ENCODE data around the gene RBBP6.
"Not testable (repeated sequence)": the region's sequence is repeated elsewhere in the genome, so short reads cannot be mapped to it uniquely, and the experiment has no call there.

Gene RBBP6, protein sequence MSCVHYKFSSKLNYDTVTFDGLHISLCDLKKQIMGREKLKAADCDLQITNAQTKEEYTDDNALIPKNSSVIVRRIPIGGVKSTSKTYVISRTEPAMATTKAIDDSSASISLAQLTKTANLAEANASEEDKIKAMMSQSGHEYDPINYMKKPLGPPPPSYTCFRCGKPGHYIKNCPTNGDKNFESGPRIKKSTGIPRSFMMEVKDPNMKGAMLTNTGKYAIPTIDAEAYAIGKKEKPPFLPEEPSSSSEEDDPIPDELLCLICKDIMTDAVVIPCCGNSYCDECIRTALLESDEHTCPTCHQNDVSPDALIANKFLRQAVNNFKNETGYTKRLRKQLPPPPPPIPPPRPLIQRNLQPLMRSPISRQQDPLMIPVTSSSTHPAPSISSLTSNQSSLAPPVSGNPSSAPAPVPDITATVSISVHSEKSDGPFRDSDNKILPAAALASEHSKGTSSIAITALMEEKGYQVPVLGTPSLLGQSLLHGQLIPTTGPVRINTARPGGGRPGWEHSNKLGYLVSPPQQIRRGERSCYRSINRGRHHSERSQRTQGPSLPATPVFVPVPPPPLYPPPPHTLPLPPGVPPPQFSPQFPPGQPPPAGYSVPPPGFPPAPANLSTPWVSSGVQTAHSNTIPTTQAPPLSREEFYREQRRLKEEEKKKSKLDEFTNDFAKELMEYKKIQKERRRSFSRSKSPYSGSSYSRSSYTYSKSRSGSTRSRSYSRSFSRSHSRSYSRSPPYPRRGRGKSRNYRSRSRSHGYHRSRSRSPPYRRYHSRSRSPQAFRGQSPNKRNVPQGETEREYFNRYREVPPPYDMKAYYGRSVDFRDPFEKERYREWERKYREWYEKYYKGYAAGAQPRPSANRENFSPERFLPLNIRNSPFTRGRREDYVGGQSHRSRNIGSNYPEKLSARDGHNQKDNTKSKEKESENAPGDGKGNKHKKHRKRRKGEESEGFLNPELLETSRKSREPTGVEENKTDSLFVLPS (N-terminal part only)

DNA sequence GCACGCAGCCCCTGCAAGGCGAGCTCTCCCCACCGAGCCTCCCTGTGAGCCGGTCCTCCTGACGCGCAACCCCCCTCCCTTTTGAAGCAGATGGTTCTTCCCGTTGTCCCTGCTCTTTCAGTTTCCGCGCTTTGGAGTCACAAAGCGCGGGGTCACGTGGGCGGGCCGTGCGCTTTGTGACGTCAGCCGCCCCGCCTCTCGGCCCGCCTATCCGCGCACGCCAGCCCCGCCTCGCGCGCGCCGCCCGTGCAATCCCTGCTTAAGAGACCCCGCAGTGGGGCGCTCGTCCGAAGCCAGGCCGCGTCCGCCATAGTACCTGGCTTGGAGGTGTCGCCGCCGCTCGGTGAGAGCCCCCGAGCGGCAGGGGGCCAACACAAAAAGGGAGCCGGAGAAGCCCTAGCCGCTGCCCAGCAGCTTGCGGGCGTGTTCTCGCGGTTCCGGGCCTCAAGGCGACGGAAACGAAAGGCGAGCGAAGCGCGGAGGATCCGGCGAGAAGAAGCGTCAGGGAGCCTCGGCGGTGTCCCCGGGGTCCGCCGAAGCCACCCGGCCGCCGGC, at the start of gene RBBP6:
Gene RBBP6, plus strand, starts transcription at position 272 of the 555 bp plus-strand sequence. CDS start 1,061 bp downstream, outside the sequence.
- peak; percentile 92 for DNase-seq

GRCh38 chr16:24490866-24491265, 48.5 kb upstream of the RBBP6 start:
- DNase-seq = no peak

GRCh38 chr16:24491731-24492130, 47.6 kb upstream of the RBBP6 start:
- no peak for DNase-seq

GRCh38 chr16:24493821-24494220, 45.5 kb upstream of the RBBP6 start:
- DNase-seq = no peak

GRCh38 chr16:24495207-24495606, 44.2 kb upstream of the RBBP6 start:
- DNase-seq = not testable (repeated sequence)

DNA sequence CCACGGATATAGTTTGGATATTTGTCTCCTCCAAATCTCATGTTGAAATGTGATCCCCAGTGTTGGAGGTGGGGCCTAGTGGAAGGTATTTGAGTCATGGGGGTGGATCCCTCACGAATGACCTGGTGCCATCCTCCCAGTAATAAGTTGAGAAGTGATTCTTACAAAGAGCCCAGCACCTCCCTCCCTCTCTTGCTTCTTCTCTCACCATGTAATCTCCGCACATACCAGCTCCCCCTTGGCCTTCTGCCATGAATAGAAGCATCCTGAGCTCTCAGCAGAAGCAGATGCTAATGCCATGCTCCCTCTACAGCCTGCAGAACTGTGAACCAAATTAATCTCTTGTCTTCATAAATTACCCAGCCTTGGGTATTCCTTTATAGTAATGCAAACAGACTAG, 41.9 kb upstream of the RBBP6 start:
- no peak for DNase-seq

DNA sequence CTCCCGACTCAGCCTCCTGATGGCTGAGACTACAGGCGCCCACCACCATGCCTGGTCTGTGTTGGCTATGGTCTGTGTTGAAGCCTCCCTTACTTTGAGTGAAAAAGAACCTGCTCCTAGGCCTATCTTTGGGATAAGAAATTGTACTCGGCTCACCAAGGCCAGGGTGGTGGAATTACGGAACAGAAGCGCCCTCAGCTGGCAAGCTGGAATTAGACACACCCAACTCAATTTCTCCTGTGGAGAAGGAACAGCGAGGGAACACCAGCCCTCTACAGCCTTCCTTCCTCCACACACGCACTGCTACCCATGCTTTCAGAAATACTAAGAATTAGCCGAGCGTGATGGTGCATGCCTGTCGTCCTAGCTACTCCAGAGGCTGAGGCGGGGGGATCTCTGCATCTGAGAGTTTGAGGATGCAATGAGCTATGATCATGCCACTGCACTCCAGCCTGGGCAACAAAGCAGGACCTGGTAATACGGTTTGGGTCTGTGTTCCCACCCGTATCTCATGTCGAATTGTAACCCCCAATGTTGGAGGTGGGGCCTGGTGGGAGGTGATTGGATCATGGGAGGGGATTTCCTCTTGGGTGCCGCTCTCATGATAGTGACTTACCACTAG, 40.1 kb upstream of the RBBP6 start:
- DNase-seq = no peak

DNA sequence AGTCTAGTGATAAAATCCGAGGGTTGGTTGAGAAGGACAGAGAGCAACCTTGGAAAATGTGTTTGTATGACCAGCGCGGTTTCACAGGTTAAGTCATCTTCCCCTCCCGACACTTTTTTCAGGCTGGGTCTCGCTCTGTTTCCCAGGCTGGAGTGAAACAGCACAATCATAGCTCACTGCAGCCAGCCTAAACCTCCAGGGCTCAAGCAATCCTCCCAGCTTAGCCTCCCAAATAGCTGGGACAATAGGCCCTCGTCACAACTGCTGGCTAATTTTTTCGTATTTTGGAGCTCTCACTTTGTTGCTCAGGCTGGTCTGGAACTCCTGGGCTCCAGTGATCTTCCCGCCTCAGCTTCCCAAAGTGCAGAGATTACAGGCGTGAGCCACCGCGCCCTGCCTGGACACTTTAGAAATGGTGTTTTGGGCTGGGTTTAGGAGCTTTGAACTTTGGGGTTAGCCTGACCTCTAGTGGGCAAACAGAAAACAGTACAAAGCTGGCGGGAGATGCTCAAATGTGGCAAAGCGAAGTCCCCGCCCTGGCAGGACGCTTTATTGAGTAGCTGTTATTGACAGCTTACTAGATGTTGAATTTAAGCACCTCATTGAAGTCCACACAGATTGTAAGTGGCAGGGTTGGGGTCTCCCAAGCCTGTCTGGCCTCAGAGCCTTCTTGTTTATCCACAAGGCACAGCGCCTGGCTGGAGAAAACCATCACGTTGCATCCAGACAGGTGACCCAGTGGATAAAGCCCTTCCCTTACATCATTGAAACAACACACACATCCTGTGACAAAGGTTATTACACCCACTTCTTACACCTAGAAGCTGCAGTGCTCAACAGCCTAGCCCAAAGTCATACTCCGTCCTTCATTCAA, 34.7 kb upstream of the RBBP6 start:
- peak; percentile 48 for DNase-seq

DNA sequence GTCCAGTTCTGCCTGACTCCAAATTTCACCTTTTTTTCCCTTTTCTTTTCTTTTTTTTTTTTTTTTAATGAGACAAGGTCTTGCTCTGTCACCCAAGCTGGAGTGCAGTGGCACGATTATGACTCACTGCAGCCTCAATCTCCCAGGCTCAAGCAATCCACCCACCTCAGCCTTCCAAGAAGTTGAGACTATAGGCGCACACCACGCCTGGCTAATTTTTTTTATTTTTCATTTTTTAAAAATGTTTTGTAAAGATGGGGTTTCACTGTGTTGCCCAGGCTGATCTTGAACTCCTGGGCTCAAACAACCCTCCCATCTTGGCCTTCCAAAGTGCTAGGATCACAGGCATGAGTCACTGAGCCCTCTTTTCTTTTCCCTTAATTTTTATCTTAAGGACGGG, 33.4 kb upstream of the RBBP6 start:
- DNase-seq = no peak

GRCh38 chr16:24507959-24508480, 31.3 kb upstream of the RBBP6 start:
- DNase-seq = no peak

- no peak for DNase-seq
Observed at GRCh38 chr16:24508614-24509013, 30.8 kb upstream of the RBBP6 start.

GRCh38 chr16:24509536-24509935, 29.8 kb upstream of the RBBP6 start:
- no peak for DNase-seq

DNA sequence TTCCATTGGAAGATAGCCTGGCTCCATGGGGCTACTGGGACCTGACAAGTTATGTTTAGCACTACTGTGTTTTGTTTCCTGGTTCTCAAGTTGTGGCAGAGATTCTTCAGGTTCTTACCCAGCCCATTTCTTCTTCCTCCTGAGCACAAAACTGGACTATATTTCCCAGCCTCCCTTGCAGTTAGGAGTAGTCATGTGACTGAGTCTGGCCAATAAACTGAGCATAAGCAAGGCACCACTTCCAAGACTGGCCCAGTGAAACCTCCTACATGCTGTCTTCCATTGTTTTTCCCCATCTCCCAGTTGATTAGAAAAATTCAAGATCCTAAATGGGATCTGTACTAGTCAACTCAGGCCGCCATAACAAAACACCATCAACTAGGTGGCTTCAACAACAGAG, 28.2 kb upstream of the RBBP6 start:
- no peak for DNase-seq

- DNase-seq = no peak
Observed at GRCh38 chr16:24511792-24512191, 27.6 kb upstream of the RBBP6 start.

- DNase-seq = no peak
Observed at GRCh38 chr16:24514096-24514495, 25.3 kb upstream of the RBBP6 start.

DNA sequence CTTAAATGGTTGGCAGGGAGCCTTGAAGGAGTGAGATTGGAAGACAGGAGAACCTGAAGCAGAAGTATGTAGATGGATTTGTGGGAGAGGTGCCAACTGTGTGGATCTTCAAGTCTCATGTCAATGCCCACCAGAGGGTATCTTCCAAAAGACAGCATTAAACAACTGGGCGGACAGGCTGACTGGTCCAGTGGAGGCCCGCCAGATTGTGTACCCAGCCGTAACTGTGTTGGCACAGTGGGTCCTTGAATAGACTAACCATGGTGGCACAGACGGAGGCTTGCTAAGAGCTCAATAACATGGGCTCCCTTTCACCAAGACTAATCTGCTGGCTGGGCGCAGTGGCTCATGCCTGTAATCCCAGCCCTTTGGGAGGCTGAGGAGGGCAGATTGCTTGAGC, 24.2 kb upstream of the RBBP6 start:
- DNase-seq = no peak

GRCh38 chr16:24516900-24517669, 22.3 kb upstream of the RBBP6 start:
- peak; percentile 72 for DNase-seq

GRCh38 chr16:24518498-24518897, 20.9 kb upstream of the RBBP6 start:
- DNase-seq = no peak

- no peak for DNase-seq
Observed at GRCh38 chr16:24520983-24521382, 18.4 kb upstream of the RBBP6 start.

DNA sequence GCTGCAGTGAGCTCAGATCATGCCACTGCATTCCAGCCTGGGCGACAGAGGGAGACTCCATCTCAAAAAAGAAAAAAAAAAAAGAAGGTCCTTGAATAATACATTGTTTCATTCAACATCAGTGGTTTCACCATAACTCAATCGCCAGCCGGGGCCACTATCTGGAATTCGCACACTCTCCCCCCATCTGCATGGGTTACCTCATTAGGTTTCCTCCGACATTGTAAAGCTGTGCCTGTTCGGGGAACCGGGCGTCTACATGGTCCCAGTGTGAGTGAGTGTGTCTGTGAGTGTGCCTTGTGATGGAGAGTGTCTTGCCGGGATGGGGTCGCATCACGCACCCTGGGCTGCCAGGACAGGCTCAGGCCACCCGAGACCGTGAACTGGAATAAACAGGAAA, 16.6 kb upstream of the RBBP6 start:
- no peak for DNase-seq

- no peak for DNase-seq
Observed at GRCh38 chr16:24523569-24523968, 15.8 kb upstream of the RBBP6 start.
